Astrocyte (in vitro differentiated cells and primary cell): ENCODE measurements around the gene RGS1.

Experiments used
- EZH2 ChIP-seq: IDR thresholded peaks from 2 replicates; pipeline ENCODE4 v1.6.1; 2012; ENCODE audit warnings: mild to moderate bottlenecking, low read length, inconsistent platforms; ENCODE audit not compliant: insufficient read depth
- TF ChIP-seq, protein P1 (sequence below): IDR thresholded peaks from 2 replicates; pipeline ENCODE4 v1.5.1; 2011; ENCODE audit warnings: low read depth, mild to moderate bottlenecking, inconsistent platforms, low read length, moderate library complexity; ENCODE audit not compliant: insufficient read depth

DNA sequence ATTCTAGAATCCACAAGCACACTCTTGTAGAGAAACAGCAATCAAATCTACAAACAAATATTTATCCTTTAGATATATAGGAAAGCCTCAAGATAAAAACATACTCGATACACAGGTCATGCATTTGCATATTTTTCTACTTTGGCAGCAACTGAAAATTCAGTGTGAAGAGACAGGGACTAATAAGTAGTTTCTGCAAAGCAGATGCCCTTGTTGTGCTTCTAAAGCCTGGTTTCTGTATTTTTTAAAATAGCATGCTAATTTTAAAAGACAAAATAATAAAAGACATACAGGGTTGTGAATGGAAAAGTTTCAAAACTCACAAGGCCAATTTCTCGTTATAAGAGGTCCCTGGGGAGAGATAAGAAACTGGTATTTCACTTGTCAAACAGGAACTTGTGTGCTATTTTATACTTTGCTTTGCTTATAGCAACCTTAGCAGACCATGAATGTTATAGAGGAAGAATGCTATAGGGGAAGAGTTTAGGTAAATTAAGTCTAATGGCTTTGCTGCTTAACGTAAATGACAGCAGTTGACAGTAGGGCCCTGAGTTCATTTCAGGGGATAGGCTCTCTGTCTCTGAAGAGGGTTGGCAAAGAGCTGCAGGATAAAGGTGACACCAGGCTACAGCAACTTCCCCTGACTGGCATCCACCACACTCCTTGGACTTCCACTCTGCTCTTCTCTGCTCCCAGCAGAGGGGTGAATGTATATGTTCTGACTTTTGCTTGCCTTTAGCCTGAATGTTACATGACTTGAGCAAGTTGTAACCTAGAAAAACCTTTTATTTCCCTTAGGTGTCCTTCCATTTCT lies 51.0 kb downstream of the RGS1 start:
- TF ChIP-seq, protein P1, sequence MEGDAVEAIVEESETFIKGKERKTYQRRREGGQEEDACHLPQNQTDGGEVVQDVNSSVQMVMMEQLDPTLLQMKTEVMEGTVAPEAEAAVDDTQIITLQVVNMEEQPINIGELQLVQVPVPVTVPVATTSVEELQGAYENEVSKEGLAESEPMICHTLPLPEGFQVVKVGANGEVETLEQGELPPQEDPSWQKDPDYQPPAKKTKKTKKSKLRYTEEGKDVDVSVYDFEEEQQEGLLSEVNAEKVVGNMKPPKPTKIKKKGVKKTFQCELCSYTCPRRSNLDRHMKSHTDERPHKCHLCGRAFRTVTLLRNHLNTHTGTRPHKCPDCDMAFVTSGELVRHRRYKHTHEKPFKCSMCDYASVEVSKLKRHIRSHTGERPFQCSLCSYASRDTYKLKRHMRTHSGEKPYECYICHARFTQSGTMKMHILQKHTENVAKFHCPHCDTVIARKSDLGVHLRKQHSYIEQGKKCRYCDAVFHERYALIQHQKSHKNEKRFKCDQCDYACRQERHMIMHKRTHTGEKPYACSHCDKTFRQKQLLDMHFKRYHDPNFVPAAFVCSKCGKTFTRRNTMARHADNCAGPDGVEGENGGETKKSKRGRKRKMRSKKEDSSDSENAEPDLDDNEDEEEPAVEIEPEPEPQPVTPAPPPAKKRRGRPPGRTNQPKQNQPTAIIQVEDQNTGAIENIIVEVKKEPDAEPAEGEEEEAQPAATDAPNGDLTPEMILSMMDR, result no peak
- TF ChIP-seq EZH2, result no peak
